Measurements from ENCODE around the gene PROC.
A peak's percentile ranks its signal among the peaks of the same experiment; 100 is the strongest.

The PROC gene

GRCh38 chr2:127386764-127387654 lies 31.2 kb upstream of the PROC start:
- peak overlapping the region; percentile 80 for H3K4me3 ChIP-seq (ENCODE audit: control insufficient read depth, low read depth, low read length)
- peak; percentile 55 for DNase-seq (ENCODE audit: low read depth)
- TF ChIP-seq, protein P1, sequence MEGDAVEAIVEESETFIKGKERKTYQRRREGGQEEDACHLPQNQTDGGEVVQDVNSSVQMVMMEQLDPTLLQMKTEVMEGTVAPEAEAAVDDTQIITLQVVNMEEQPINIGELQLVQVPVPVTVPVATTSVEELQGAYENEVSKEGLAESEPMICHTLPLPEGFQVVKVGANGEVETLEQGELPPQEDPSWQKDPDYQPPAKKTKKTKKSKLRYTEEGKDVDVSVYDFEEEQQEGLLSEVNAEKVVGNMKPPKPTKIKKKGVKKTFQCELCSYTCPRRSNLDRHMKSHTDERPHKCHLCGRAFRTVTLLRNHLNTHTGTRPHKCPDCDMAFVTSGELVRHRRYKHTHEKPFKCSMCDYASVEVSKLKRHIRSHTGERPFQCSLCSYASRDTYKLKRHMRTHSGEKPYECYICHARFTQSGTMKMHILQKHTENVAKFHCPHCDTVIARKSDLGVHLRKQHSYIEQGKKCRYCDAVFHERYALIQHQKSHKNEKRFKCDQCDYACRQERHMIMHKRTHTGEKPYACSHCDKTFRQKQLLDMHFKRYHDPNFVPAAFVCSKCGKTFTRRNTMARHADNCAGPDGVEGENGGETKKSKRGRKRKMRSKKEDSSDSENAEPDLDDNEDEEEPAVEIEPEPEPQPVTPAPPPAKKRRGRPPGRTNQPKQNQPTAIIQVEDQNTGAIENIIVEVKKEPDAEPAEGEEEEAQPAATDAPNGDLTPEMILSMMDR (IDR thresholded peaks at IDR 0.05; ENCODE audit: control insufficient read depth, insufficient read depth, low read depth, low read length, missing control alignments): no peak

DNA sequence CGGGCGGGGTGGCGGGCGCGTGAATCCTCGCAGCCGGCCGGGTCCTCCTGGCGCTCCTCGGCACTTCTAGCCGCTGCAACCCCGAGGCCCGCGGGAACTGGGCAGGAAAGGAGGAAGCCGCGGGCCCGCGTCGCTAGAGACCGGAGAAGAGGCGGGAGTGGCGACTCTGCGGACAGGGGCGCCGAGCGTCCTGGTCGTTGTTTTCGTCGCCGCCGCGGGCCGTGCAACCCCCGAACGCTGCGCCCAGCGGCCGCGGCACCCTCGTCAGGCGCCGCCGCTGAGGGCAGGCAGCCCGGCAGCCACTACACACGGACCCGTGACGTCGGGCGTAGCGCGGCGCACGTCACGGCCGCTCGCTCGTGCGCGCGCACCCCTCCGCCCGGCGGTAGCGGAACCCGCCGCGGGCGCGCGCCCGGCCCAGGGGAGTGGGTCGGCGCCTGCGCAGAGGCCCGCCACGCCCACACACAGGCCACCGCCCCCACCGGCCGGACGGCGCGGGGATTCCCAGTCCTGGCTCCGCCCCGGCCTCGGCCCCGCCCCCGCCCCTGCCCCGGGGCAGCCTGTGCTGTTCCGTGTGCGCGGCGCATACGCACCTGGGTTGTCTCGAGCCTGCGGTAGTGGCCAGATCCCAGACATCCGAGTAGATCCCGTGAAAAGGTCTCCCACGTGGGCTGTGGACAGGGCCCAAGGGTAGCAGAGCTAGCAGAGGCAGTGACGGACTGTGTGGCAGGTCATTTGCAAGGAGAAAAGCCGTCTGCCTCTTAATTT lies 30.4 kb upstream of the PROC start, which contains the start of gene MAP3K2:
Gene MAP3K2 (minus strand): TSS at position 321 of the 768 bp plus-strand sequence. CDS start 44,846 bp downstream, outside the sequence.
- TF ChIP-seq, protein P1 (IDR thresholded peaks at IDR 0.05; ENCODE audit: control insufficient read depth, insufficient read depth, low read depth, low read length, missing control alignments): no peak
- H3K4me3 ChIP-seq (ENCODE audit: control insufficient read depth, low read depth, low read length): peak within 1 kb of the TSS; percentile 80
- DNase-seq (ENCODE audit: low read depth): peak; percentile 52

GRCh38 chr2:127388423-127389164 lies 29.6 kb upstream of the PROC start:
- TF ChIP-seq, protein P1 (IDR thresholded peaks at IDR 0.05; ENCODE audit: control insufficient read depth, insufficient read depth, low read depth, low read length, missing control alignments): no peak
- peak overlapping the region; percentile 60 for H3K4me3 ChIP-seq (ENCODE audit: control insufficient read depth, low read depth, low read length)
- no peak for DNase-seq (ENCODE audit: low read depth)

- DNase-seq (ENCODE audit: low read depth): no peak
- TF ChIP-seq, protein P1 (IDR thresholded peaks at IDR 0.05; ENCODE audit: control insufficient read depth, insufficient read depth, low read depth, low read length, missing control alignments): no peak
- H3K4me3 ChIP-seq (ENCODE audit: control insufficient read depth, low read depth, low read length): no peak overlapping the region
These were observed 28.3 kb upstream of the PROC start for GRCh38 chr2:127389778-127390435.

DNA sequence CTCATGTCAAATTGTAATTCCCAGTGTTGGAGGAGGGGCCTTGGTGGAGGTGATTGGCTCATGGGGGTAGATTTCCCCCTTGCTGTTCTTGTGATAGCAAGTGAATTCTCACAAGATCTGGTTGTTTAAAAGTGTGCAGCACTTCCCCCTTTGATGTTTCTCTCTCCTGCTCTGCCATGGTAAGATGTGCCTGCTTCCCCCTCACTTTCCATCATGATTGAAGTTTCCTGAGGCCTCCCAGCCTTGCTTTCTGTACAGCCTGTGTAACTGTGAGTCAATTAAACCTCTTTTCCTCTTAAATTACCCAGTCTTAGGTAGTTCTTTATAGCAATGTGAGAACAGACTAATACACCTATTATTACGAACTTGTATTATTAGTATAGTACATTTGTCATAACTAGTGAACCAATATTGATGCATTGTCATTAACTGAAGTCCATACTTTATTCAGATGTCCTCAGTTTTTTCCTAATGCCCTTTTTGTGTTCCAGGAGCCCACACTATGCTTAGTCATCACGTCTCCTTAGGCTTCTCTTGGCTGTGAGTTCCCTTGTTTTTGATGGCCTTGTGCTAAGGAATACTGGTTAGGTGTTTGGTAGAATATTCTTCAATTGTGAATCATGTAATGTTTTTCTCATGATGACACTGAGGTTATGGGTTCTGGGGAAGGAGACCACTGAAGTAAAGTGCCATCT lies 25.9 kb upstream of the PROC start:
- TF ChIP-seq, protein P1 (IDR thresholded peaks at IDR 0.05; ENCODE audit: control insufficient read depth, insufficient read depth, low read depth, low read length, missing control alignments): no peak
- H3K4me3 ChIP-seq (ENCODE audit: control insufficient read depth, low read depth, low read length): no peak overlapping the region

More for the DNA sequence above, 25.9 kb upstream of the PROC start:
- no peak for DNase-seq (ENCODE audit: low read depth)

All from AG09309 (cell line).